Skeletal muscle tissue (tissue), 4 donors: ENCODE results near the gene IFT57. TPM values are rescaled to one million over a fixed set of nuclear protein-coding genes. Genes with fewer than 3 reads are reported as not detected.

ENCODE experiments used
- H3K27ac ChIP-seq: one replicate; pipeline ENCODE4 v1.7.0; 2013; ENCODE audit warnings: mild to moderate bottlenecking, low read depth, low read length, inconsistent platforms
- H3K27me3 ChIP-seq, 3 donors: one replicate each; pipeline ENCODE4 v1.7.0; 2013; ENCODE audit warnings: low read length in 3 of 3; ENCODE audit not compliant: control insufficient read depth in 3 of 3, insufficient read depth in 3 of 3
- H3K36me3 ChIP-seq, 3 donors: one replicate each; pipeline ENCODE4 v1.7.0; 2013; ENCODE audit warnings: low read length in 3 of 3; ENCODE audit not compliant: control insufficient read depth in 3 of 3, insufficient read depth in 3 of 3
- H3K4me1 ChIP-seq, 3 donors: one replicate each; pipeline ENCODE4 v1.7.0; 2013; ENCODE audit warnings: low read length in 3 of 3, mild to moderate bottlenecking in 3 of 3; ENCODE audit not compliant: control insufficient read depth in 3 of 3, insufficient read depth in 3 of 3
- H3K4me3 ChIP-seq, 3 donors: one replicate each; pipeline ENCODE4 v1.7.0; 2013; ENCODE audit warnings: low read length in 3 of 3
- H3K9ac ChIP-seq, 3 donors: one replicate each; pipeline ENCODE4 v1.7.0; 2013; ENCODE audit warnings: low read length in 3 of 3, mild to moderate bottlenecking in 3 of 3, moderate library complexity in 2 of 3, low read depth in 1 of 3
- H3K9me3 ChIP-seq, 3 donors: one replicate each; pipeline ENCODE4 v1.7.0; 2013; ENCODE audit warnings: low read length in 3 of 3; ENCODE audit not compliant: control insufficient read depth in 3 of 3
- total RNA-seq: library from RNA; depleted of rRNA; stranded (reverse); fragments of >200 nt; gene quantifications from one replicate; pipeline ENCODE4 v1.2.3, GENCODE V29; 2014
- donor health status: Osteomylitis.

The IFT57 gene
- total RNA-seq, 1 donor from 2014 or later, result 11.5 TPM

DNA sequence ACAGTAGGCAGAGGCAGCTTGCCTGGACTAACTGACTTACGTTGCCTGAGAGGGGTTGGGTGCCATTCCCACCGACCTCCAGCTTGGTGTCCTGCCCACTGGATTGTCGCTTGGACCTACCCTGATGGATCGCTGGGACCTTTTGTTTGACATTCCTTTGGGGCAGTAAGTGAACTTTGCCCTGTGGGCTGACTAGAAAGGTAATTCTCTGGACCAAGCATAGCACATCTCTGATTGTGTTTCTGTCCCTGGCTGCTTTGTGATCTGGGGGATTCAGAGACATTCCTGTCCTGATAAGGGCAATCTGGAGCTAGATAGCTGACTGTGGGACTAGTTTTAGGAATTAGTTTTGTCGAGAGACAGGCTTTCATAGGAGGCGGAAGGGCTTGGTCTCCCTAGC, 19.5 kb upstream of the IFT57 start:
- no peaks in the 10 kb centered on the region for H3K4me1 ChIP-seq
- no peaks in the 10 kb centered on the region for H3K9me3 ChIP-seq
- H3K27ac ChIP-seq, result no peak overlapping the region
- H3K27me3 ChIP-seq, result no peaks in the 10 kb centered on the region
- no peak overlapping the region for H3K4me3 ChIP-seq
- H3K36me3 ChIP-seq, result no peaks in the 10 kb centered on the region
- no peak overlapping the region for H3K9ac ChIP-seq

DNA sequence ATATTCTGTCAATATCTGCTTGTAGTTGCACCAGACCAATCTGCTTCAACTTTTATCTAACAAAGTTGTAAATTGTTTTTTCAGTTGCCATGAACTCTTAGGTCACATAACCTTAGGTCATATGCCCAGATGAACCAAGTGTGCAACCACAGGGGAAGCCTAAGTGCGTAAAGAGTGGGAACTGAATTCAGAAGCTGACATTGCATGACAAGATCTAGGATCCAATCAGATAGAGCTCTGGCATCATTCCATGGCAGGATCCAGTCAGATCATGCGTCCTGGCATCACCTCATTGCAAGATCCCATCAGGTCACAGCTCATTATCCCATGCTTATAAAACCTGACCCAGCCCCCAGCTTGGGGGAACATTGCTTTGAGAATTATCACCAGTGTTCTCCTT, 18.9 kb upstream of the IFT57 start:
- Histone ChIP-seq H3K9me3 (no peaks in the 10 kb centered on the region), H3K4me1 (no peaks in the 10 kb centered on the region), H3K27ac (no peak overlapping the region), H3K4me3 (no peak overlapping the region), H3K36me3 (no peaks in the 10 kb centered on the region), H3K9ac (no peak overlapping the region), H3K27me3 (no peaks in the 10 kb centered on the region)

DNA sequence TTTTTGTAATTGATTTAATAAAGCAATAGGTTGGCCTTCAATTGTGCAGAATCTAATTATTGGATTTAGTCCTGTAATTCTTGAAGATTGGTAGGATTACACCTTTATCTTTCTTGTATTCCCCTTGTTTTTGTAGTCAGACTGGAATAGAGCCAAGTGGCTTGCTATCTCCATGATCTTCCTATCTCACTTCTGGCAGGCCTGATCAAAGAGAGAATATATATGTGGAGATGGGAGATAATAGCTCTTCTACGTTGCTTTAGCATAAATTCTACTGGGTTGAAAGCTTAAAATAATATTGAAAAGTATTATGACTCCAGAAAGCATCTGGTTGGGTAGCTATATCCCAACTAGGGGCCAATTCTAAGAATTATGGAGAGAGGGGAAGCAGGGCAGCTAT, 16.9 kb upstream of the IFT57 start:
- no peak overlapping the region for H3K27ac ChIP-seq
- H3K9me3 ChIP-seq, result no peaks in the 10 kb centered on the region
- no peak overlapping the region for H3K4me3 ChIP-seq
- H3K27me3 ChIP-seq, result no peaks in the 10 kb centered on the region
- no peak overlapping the region for H3K9ac ChIP-seq
- H3K4me1 ChIP-seq, result no peaks in the 10 kb centered on the region
- no peaks in the 10 kb centered on the region for H3K36me3 ChIP-seq

DNA sequence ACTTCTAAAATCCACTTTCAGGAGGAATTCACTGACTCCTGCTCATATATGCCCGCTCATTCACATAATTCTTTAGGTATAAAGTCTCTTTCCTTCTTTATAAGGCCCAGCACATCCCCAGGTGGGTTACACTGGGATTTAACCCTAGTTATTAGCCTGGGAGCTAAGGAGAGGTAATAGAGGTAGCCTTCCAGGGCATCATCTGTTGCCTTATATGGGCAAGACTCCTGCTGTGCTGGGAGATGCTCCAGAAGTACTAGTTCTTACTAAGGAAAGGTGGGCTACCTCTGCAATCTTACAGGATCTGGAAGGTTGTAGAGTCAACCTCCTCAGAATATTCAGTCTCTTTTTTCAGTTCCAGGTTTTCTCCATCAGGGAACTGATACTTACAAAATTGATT, 13.1 kb upstream of the IFT57 start:
- H3K9me3 ChIP-seq, result no peaks in the 10 kb centered on the region

DNA sequence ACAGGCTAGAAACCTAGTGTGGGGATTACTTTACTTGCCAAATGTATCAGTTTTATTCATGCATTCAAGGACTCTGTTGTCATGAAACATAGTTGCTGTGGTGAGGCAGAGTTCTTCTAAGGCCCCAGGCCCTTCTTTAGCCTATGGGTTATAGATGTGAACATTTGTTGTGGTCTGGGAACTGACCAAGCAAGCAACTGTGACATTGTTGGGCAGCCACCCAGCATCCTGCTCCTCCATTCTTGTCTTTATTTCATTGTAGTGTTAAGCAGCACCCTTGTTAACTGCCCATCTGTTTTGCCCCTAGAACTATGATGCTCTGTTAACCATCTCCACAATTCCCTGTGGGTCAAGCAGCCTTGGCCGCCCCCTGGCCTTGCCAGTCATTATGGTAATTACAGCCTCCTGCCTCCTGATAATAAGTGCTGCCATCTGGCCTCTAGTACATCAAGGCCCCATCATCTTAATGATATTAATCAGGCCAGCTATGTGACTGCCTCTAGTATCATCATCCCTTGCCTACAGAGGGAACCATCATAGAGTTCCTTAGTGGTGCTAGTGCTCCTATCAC, 12.2 kb upstream of the IFT57 start:
- Histone ChIP-seq H3K27me3 (no peaks in the 10 kb centered on the region), H3K4me1 (no peaks in the 10 kb centered on the region), H3K4me3 (no peak overlapping the region), H3K9ac (no peak overlapping the region), H3K27ac (no peak overlapping the region), H3K36me3 (no peaks in the 10 kb centered on the region), H3K9me3 (no peaks in the 10 kb centered on the region)

More for the DNA sequence above, 13.1 kb upstream of the IFT57 start:
- no peaks in the 10 kb centered on the region for H3K36me3 ChIP-seq
- no peak overlapping the region for H3K4me3 ChIP-seq
- H3K27me3 ChIP-seq, result no peaks in the 10 kb centered on the region
- no peaks in the 10 kb centered on the region for H3K4me1 ChIP-seq
- H3K27ac ChIP-seq, result no peak overlapping the region
- H3K9ac ChIP-seq, result no peak overlapping the region

- no peak overlapping the region for H3K27ac ChIP-seq
- H3K9me3 ChIP-seq, result no peaks in the 10 kb centered on the region
- H3K27me3 ChIP-seq, result no peaks in the 10 kb centered on the region
- H3K36me3 ChIP-seq, result no peaks in the 10 kb centered on the region
- H3K4me1 ChIP-seq, result peaks cover 0 to 5% (median 0%) of the 10 kb centered on the region in 3 donors
- no peak overlapping the region for H3K4me3 ChIP-seq
- H3K9ac ChIP-seq, result no peak overlapping the region
Observed at GRCh38 chr3:108228286-108228685, 6.1 kb upstream of the IFT57 start.

- H3K4me1 ChIP-seq, result peaks cover 0 to 6% (median 5%) of the 10 kb centered on the region in 3 donors
- no peak overlapping the region for H3K4me3 ChIP-seq
- H3K27ac ChIP-seq, result no peak overlapping the region
- H3K9ac ChIP-seq, result no peak overlapping the region
- no peaks in the 10 kb centered on the region for H3K9me3 ChIP-seq
- H3K27me3 ChIP-seq, result no peaks in the 10 kb centered on the region
- no peaks in the 10 kb centered on the region for H3K36me3 ChIP-seq
Observed at GRCh38 chr3:108227131-108227530, 4.9 kb upstream of the IFT57 start.

DNA sequence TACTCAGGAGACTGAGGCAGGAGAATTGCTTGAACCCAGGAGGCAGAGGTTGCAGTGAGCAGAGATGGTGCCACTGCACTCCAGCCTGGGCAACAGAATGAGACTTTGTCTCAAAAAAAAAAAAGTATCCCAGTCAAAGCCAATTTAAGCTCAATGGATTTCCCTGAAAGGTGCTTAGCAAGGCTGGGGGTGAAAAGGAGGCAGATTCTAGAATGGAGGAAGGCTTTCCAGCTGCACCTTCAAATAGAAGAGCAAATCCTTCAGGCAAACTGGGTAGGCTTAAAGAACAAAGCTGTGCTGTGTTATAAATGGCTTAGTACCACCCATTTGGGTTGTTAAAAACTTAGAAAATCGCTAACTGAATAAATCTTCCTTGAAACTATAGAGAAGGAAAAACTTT, 3.0 kb upstream of the IFT57 start:
- Histone ChIP-seq H3K9me3 (no peaks in the 10 kb centered on the region), H3K4me3 (no peak overlapping the region), H3K27me3 (no peaks in the 10 kb centered on the region), H3K27ac (no peak overlapping the region), H3K36me3 (no peaks in the 10 kb centered on the region), H3K4me1 (peaks cover 2 to 14% (median 11%) of the 10 kb centered on the region in 3 donors), H3K9ac (no peak overlapping the region)

- Histone ChIP-seq H3K4me1 (peaks cover 2 to 14% (median 11%) of the 10 kb centered on the region in 3 donors), H3K27ac (no peak overlapping the region), H3K9me3 (no peaks in the 10 kb centered on the region), H3K36me3 (no peaks in the 10 kb centered on the region), H3K27me3 (no peaks in the 10 kb centered on the region), H3K4me3 (no peak overlapping the region), H3K9ac (peak overlapping the region in 2 of 3 donors; percentile 24 to 51)
Observed at GRCh38 chr3:108223928-108224327, 1.7 kb upstream of the IFT57 start.

DNA sequence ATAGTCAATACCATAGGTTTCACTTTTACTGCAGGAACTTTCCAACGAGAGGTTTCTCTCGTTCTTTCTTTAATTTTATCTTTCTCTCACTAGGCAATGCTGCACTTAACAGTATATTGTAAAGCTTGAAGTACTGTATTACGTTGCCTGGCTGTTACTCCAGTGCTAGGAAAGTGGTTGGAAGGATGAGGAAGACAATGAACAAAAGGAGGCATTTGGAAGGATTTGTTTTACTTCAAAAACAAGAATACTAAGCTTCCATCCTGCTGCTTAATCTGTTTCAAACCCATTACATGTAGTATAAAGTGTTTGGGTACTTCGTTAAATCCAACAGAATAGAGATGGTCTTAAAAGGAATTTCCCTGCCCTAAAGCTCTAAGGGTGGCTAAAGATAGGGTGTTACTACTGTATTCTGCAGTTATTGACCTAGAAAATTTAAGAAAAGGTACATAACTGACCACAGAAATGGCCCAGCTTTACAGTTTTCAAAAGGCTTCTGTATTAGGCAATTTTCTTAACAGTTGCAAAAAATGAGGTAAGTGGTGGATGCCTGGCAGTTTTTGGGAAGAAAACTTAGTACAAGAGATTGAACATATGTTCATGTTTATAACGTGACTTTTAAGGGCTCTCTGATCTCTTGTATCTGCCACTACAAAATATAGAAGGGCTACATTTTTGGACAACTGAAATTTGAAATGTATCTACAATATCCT, 785 bp upstream of the IFT57 start:
- Histone ChIP-seq H3K4me3 (peak overlapping the region; percentile 87 to 93 (median 91)), H3K27me3 (no peaks in the 10 kb centered on the region), H3K9ac (peak overlapping the region; percentile 77 to 84 (median 83)), H3K4me1 (peaks cover 2 to 14% (median 11%) of the 10 kb centered on the region in 3 donors), H3K27ac (peak overlapping the region; percentile 79), H3K36me3 (no peaks in the 10 kb centered on the region), H3K9me3 (no peaks in the 10 kb centered on the region)
